ENCODE data around the gene STAT1. TPM values are rescaled to one million over a fixed set of nuclear protein-coding genes. Genes with fewer than 3 reads are reported as not detected.
A peak's percentile ranks its signal among the peaks of the same experiment; 100 is the strongest.

Gene STAT1
- total and polyA plus RNA-seq, 5 experiments from 2014 or later, result 62.8 to 231 (median 154) TPM

DNA sequence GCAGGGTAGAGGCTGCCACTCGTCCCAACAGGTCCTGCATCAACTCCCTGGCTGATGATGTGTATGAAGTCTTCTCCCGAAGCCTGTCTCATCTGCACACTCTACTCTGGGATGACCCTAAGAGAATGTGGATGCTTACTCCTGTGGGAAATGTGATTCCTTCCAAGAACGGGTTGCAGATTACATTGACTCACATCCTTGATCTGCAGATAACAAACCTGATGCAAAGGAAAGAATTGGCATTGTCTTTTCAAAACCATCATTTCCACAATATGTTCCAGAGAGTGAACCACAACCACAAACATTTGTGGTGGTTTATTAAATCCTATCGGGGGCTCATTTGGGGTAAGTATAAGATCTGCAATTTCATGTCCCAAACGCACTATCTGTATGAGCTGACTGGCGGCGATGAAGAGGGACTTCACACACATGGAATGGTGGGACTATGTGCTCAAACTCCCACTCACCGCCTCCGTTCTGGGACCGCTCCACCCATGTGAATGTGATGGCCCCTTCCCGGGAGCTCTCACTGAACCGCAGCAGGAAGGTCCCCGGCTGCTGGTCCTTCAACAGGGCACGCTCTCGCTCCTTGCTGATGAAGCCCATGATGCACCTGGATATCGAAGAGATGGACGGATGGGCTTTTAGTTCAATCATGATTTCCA lies 35.5 kb downstream of the STAT1 start:
- Mint-ChIP-seq H3K4me3 (no peak overlapping the region), H3K36me3 (peaks cover 24 to 95% (median 64%) of the 10 kb centered on the region in 3 donors)

DNA sequence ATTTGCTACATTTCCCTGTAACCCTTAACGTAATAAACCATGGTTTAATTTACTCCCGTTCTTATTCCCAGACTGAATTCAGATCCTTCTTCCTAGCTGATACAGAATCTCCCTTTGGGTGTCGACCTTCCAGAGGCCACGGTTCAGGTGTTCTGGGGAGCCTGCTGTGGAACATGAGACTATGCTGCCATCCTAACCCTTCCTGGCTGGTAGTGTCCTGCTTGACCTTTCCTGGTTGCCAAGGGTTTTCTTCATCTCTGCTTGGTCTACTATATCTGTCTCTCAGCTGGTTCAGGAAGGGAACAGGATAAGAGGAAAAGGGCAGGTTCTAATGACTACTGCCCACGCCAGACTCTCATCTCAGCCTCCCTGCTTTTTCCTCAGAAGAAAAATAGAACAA lies 36.5 kb downstream of the STAT1 start:
- no peak overlapping the region for H3K4me3 Mint-ChIP-seq
- DNase-seq (no peak), ATAC-seq (no peak)
- H3K36me3 Mint-ChIP-seq, result peaks cover 22 to 96% (median 59%) of the 10 kb centered on the region in 3 donors
- peaks cover 14 to 54% (median 36%) of the 10 kb centered on the region in 4 donors for H3K4me1 Mint-ChIP-seq
- H3K9me3 Mint-ChIP-seq, result no peaks in the 10 kb centered on the region
- H3K27me3 Mint-ChIP-seq, result no peaks in the 10 kb centered on the region
- H3K27ac Mint-ChIP-seq, result peak overlapping the region; percentile 57 to 89 (median 79)
- POLR2A ChIA-PET, result no interaction called here

More for the DNA sequence above, 35.5 kb downstream of the STAT1 start:
- POLR2A ChIA-PET, result no interaction called here
- H3K9me3 Mint-ChIP-seq, result no peaks in the 10 kb centered on the region
- H3K4me1 Mint-ChIP-seq, result peaks cover 18 to 58% (median 44%) of the 10 kb centered on the region in 4 donors
- DNase-seq, result no peak
- no peak for ATAC-seq
- H3K27me3 Mint-ChIP-seq, result no peaks in the 10 kb centered on the region
- H3K27ac Mint-ChIP-seq, result peak overlapping the region; percentile 59 to 96 (median 88)

DNA sequence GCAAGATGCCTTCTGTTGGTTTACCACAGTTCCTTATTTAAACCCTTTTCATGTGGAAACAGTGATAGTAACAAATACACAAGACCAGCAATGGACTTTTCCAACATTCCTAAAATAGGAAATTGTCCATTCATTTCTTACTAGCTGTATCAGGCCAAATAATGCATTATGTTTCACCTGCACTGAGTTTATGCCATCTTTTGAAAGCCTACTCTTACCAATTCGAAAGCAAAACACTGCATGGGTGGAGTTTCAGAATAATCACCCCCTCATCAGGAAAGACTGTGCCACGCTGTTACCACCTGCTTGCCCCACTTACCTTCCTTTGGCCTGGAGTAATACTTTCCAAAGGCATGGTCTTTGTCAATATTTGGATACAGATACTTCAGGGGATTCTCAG lies 37.5 kb downstream of the STAT1 start:
- POLR2A ChIA-PET, result no interaction called here
- ATAC-seq (no peak), DNase-seq (no peak)
- no peak overlapping the region for H3K4me3 Mint-ChIP-seq
- peaks cover 10 to 48% (median 26%) of the 10 kb centered on the region in 4 donors for H3K4me1 Mint-ChIP-seq
- peaks cover 22 to 95% (median 57%) of the 10 kb centered on the region in 3 donors for H3K36me3 Mint-ChIP-seq
- H3K27ac Mint-ChIP-seq, result peak overlapping the region in 8 of 10 donors; percentile 23 to 76 (median 63)
- H3K27me3 Mint-ChIP-seq, result no peaks in the 10 kb centered on the region
- H3K9me3 Mint-ChIP-seq, result no peaks in the 10 kb centered on the region

DNA sequence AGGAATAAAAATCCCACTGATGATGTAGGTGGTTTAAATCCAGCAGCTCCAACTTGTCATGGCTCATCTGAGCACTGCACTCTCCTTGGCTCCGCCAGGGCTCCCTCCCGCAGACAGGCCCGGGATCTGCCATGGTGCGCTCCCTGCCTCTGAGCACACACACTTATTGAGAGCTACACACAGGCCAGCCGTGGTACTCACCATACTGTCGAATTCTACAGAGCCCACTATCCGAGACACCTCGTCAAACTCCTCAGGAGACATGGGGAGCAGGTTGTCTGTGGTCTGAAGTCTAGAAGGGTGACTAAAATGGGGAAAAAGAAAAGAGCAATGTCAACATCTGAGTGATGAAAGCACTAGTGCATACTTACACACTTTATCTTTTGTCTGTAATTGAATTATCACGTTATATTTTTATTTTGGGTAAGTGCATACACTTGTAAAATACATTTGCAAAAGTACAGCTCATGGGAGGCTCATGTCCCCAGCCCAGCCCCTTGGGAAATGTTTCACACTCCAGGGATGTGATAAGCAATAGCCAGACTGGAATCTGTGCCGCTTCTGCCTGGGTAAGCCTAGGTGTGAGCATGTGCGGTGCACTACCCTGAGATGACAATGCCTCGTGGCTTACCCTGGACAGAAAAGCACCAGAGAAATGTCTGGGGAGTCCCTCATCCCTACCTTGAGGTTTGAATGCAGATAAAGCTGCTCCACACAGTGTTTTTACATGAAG lies 39.2 kb downstream of the STAT1 start:
- no peak overlapping the region for H3K4me3 Mint-ChIP-seq
- H3K9me3 Mint-ChIP-seq, result no peaks in the 10 kb centered on the region
- H3K4me1 Mint-ChIP-seq, result peaks cover under 1 to 46% (median 13%) of the 10 kb centered on the region in 4 donors
- no peaks in the 10 kb centered on the region for H3K27me3 Mint-ChIP-seq
- no peak for ATAC-seq
- H3K27ac Mint-ChIP-seq, result peak overlapping the region; percentile 17 to 93 (median 80)
- peaks cover 28 to 95% (median 54%) of the 10 kb centered on the region in 3 donors for H3K36me3 Mint-ChIP-seq
- POLR2A ChIA-PET, result interaction anchor here (1.1 kb wide), 1 partner anchor 39 kb away, joined by 3 read pairs; no protein-coding TSS in a partner anchor
- no peak for DNase-seq

DNA sequence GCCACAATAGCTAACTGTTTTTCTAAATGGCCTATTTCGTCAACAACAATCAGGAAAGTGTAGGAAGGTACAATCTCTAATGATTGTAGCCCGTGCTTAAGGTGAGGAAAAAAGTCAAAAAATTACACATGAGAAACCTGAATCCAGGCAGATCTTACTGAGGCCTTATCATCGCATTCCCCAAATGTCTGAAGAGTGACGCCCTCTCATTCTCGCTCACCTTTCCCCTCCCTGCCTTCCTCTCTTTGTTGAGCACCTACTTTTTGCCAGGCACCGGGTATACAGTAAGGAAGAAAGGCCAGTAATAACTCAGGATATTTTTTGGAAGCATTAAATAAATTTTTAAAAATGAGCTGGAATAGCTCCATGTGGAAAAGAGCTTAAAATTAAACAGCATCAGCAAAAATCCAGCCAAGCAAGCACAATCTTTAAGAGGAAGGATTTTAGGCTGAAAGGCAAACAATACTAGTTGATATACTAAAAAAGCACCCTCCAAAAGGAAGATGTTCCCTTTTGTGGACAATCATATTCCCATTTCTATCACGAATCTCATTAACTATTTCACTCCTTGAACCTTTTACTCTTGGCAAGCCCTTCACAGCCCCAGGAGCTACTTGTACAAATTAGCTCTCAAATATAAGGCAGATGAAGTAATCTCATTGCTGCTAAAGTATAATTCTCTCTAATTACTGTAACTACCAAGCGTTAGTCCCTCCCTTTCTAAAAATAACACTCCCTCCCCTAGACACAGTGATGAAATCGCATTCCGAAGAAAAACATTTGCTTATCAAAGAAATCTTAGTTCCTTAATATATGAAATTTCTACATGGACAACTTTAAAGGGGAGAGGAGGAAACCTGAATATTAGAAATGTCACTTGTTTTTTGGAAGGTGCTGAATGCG lies 40.0 kb downstream of the STAT1 start:
- H3K4me3 Mint-ChIP-seq, result no peak overlapping the region
- no peaks in the 10 kb centered on the region for H3K9me3 Mint-ChIP-seq
- no peak for ATAC-seq
- DNase-seq, result no peak
- H3K27me3 Mint-ChIP-seq, result no peaks in the 10 kb centered on the region
- peaks cover 26 to 95% (median 54%) of the 10 kb centered on the region in 3 donors for H3K36me3 Mint-ChIP-seq
- POLR2A ChIA-PET, result interaction anchor here (1.1 to 2.1 kb wide), 2 partner anchors 10 to 39 kb away, joined by 3 to 7 read pairs; no protein-coding TSS in a partner anchor
- H3K27ac Mint-ChIP-seq, result peak overlapping the region; percentile 53 to 93 (median 80)
- H3K4me1 Mint-ChIP-seq, result peaks cover 0 to 48% (median 12%) of the 10 kb centered on the region in 4 donors

DNA sequence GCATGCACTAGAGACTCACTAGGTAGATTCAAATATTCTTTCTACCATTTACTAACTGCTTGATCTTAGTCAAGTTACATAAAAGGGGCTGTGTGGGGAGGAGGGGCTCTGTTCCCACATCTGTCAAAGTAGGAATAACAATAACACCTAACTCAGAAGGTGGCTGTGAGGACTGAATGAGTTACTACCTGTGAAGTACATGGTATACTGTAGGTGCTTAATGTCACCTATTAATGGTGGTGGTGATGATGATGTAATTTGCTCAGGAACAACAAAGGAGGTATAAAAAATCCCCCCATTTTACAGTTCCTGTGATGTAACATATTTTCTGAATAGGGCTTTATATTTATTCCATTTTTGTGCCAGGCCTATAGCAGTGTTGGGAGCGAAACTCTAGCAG lies 40.7 kb downstream of the STAT1 start:
- ATAC-seq, result peak in 1 of 2 donors; percentile 35
- H3K27ac Mint-ChIP-seq, result peak overlapping the region in 8 of 10 donors; percentile 9 to 85 (median 73)

DNA sequence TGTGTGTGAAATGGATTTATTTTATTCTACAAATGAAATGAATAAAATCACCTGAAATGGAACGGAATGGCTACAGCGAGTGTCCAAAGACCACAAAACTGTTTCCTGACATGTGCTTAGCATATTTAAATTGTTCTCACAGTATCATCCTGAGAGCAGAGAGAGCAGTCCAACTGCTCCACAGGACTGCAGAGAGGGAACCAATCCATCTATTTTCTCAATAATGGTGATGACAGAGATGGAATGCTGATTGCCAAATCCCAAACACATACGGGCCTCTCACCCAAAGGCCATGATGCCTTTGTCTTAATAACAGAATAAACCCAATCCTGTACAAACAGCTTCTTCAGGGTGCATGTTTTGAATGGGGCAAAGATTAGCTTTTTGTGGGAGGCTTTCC lies 41.1 kb downstream of the STAT1 start:
- Mint-ChIP-seq H3K36me3 (peaks cover 20 to 95% (median 48%) of the 10 kb centered on the region in 3 donors), H3K4me3 (no peak overlapping the region), H3K27ac (peak overlapping the region in 6 of 10 donors; percentile 10 to 85 (median 63)), H3K27me3 (no peaks in the 10 kb centered on the region), H3K4me1 (peaks cover 0 to 47% (median 12%) of the 10 kb centered on the region in 4 donors), H3K9me3 (no peaks in the 10 kb centered on the region)
- POLR2A ChIA-PET, result interaction anchor here (2.1 kb wide), 1 partner anchor 9 kb away, joined by 7 read pairs; no protein-coding TSS in a partner anchor
- ATAC-seq, result no peak
- DNase-seq, result no peak

More for the DNA sequence above, 40.7 kb downstream of the STAT1 start:
- no peak for DNase-seq
- no peaks in the 10 kb centered on the region for H3K27me3 Mint-ChIP-seq
- peaks cover 0 to 44% (median 12%) of the 10 kb centered on the region in 4 donors for H3K4me1 Mint-ChIP-seq
- H3K36me3 Mint-ChIP-seq, result peaks cover 24 to 95% (median 51%) of the 10 kb centered on the region in 3 donors
- no peak overlapping the region for H3K4me3 Mint-ChIP-seq
- no peaks in the 10 kb centered on the region for H3K9me3 Mint-ChIP-seq
- POLR2A ChIA-PET, result interaction anchor here (1.1 to 2.1 kb wide), 2 partner anchors 10 to 40 kb away, joined by 3 to 7 read pairs; no protein-coding TSS in a partner anchor

DNA sequence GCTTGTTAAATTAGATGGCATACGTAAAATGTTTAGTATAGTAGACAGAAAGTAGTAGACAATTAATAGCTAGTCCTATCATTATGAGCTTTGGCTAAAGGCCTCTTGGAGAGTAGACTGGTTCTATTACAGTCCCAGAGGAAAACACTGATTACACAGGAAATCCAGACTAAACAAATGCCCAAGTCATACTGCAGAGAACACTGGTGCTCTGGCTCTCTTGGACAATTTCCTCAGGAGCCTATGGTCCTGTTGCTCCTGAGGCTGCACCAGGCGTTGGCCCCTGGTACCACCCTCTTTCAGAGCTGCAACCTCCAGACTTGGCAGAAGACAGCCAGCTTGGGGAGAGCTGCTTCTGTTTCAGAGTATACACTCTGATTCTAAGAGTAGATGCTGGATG lies 41.8 kb downstream of the STAT1 start:
- Mint-ChIP-seq H3K27me3 (no peaks in the 10 kb centered on the region), H3K4me1 (peaks cover under 1 to 44% (median 12%) of the 10 kb centered on the region in 4 donors), H3K9me3 (no peaks in the 10 kb centered on the region), H3K4me3 (no peak overlapping the region), H3K36me3 (peaks cover 15 to 94% (median 43%) of the 10 kb centered on the region in 3 donors), H3K27ac (peak overlapping the region; percentile 19 to 85 (median 73))
- POLR2A ChIA-PET, result interaction anchor here (0.7 to 2.1 kb wide), 2 partner anchors 9 to 22 kb away, joined by 3 to 7 read pairs; no protein-coding TSS in a partner anchor
- ATAC-seq (no peak), DNase-seq (no peak)

DNA sequence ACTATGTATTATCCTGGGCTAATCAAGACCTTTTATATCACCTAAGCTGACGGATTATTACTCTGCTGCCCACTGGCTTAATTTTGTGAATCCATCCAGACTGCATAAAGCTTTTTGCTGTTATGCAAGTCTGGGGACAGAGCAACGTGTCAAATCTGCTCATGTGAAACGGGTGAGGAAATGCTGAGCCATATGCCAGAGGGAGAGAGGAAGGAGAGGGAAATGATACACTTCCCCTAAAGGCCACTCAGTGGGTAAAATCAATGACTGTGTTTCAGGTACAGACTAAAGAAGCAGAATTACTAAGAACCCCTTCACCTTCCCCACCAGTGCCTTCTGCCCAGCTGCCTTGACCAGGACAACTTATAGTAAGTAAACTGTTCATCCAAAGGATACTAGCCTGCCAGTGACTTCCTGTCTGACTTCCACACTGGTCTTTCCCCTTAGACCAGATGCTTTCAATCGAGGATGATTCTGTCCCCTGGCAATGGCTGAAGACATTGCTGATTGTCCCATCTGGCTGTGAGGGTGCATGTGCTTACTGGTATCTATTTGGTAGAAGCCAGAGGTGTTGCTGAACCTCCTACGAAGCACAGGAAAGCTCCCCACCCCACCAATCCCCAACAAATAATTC lies 43.0 kb downstream of the STAT1 start:
- POLR2A ChIA-PET, result no interaction called here
- Mint-ChIP-seq H3K27me3 (no peaks in the 10 kb centered on the region), H3K27ac (peak overlapping the region; percentile 43 to 85 (median 78)), H3K4me3 (no peak overlapping the region), H3K4me1 (peaks cover 4 to 46% (median 16%) of the 10 kb centered on the region in 4 donors), H3K36me3 (peaks cover 15 to 93% (median 40%) of the 10 kb centered on the region in 3 donors), H3K9me3 (no peaks in the 10 kb centered on the region)
- DNase-seq (no peak), ATAC-seq (no peak)

DNA sequence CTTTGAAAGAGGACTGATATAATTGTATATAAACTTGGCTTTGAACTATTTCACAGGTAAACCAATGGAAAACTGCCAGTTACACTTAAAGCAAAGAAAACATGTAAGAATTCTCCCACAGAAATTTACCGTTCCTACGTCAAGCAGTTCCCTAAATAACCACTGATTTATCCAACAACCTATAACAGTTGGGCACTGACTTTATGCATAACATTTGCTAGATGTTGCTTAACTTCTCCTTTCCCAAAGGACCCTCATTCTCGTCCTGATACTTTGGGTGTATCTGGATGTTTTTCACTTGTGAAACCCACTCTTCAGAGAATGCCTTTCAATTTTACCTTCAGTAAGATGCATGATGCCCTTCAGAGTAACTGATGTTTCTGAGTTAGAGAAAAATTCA lies 43.8 kb downstream of the STAT1 start:
- no peak for DNase-seq
- peaks cover 15 to 92% (median 33%) of the 10 kb centered on the region in 3 donors for H3K36me3 Mint-ChIP-seq
- no peaks in the 10 kb centered on the region for H3K9me3 Mint-ChIP-seq
- POLR2A ChIA-PET, result no interaction called here
- H3K27me3 Mint-ChIP-seq, result no peaks in the 10 kb centered on the region
- H3K4me3 Mint-ChIP-seq, result no peak overlapping the region
- H3K4me1 Mint-ChIP-seq, result peaks cover 4 to 46% (median 17%) of the 10 kb centered on the region in 4 donors
- no peak for ATAC-seq
- H3K27ac Mint-ChIP-seq, result peak overlapping the region in 9 of 10 donors; percentile 43 to 87 (median 82)

DNA sequence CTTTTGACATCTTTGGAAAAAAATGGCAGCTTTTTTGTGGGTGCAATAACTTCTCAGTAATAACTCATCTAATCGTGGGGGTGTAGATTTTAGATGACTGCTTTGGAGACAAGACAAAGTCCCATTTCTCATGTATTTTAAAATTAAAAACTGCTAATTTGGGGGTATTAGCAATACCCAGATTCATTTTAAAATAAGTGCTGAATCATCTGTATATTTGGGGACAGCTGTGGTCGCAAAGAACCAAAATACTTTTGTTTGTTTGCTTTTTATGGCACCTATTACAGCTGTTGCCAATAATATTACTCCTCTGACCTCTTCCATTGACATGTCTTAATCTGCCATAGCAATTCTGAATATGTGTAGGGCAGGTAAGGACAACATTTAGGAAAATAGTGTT lies 45.4 kb downstream of the STAT1 start:
- H3K4me3 Mint-ChIP-seq, result no peak overlapping the region
- no peaks in the 10 kb centered on the region for H3K27me3 Mint-ChIP-seq
- peaks cover 11 to 53% (median 25%) of the 10 kb centered on the region in 4 donors for H3K4me1 Mint-ChIP-seq
- no peak for DNase-seq
- H3K27ac Mint-ChIP-seq, result peak overlapping the region in 6 of 10 donors; percentile 33 to 82 (median 76)
- POLR2A ChIA-PET, result no interaction called here
- H3K36me3 Mint-ChIP-seq, result peaks cover 11 to 91% (median 26%) of the 10 kb centered on the region in 3 donors
- H3K9me3 Mint-ChIP-seq, result no peaks in the 10 kb centered on the region
- ATAC-seq, result no peak
